Measurements from ENCODE around the gene EVA1A. TPM values are rescaled to one million over a fixed set of nuclear protein-coding genes. Genes with fewer than 3 reads are reported as not detected.

Gene EVA1A
- polyA plus RNA-seq, 1 experiment, result 41.0 TPM

DNA sequence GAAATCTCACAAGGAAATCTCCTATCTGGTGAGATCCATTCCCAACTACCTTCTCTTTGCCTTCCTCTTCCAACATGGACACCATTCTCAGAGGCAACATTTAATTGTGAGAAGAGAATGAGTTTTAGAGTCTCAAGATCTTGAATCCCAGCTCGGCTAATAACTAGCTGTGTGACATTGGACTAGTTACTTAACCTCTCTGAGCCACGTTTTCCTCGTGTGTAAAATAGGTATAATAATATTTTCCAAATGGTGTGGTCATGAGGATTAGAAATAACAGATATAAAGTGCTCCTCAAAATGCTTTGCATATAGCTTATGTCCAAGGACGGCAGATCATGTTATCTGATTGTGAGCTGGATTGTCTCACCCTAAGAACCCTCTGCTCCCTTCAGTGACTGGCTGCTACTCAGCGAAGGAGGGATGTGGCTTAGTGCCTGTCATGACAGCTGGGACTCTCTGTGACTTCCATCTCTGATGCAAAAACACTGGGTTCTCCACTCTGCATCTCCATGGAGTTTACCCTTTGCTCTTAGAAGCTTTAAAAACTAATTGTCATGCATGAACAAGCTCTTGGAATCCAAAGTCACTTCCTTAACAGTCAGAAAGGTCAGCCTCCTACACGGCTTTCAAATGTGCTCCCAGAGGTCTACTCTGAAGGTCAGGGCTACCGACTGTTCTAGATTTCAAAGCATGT is 47.4 kb upstream of the EVA1A start:
- H3K4me3 ChIP-seq (ENCODE audit: low read depth, low read length), result no peak overlapping the region
- POLR2A ChIA-PET, result no interaction called here
- DNase-seq (ENCODE audit: low read depth), result no peak
- no peaks in the 10 kb centered on the region for H3K36me3 ChIP-seq (ENCODE audit: control insufficient read depth, insufficient read depth, low read length)
- no peak for TF ChIP-seq CTCF (IDR thresholded peaks at IDR 0.05; ENCODE audit: insufficient read depth, low read depth, low read length)
- CTCF ChIA-PET, result interaction anchor here (0.7 to 3.6 kb wide), 45 partner anchors 8 to 409 kb away, joined by 3 to 215 read pairs (median 5); partner anchors contain the start of genes EVA1A and TACR1
- H3K27me3 ChIP-seq (ENCODE audit: control insufficient read depth, insufficient read depth, low read length), result no peaks in the 10 kb centered on the region; the same call in none of the 2 replicates

DNA sequence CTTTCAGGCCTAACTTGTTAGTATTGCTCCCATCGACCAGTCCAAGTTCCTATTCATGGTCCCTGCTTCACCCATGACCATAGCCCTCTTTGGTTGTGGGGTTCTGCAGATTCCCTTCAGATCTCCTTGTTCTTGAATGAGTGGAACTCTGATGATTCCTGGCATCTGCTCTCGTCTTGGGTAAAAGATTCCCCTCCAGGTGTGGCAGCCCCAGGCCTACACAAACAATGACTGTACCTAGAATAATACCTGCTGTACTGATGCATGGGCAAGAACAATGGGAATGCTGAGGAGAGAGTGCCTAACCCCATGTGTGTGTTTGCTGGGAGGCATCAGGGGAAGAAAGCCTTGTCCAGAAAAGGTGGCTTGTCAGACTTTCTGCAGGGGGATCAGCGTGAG is 46.7 kb upstream of the EVA1A start:
- ChIA-PET CTCF (interaction anchor here (0.8 to 4.6 kb wide), 13 partner anchors 12 to 146 kb away, joined by 3 to 215 read pairs (median 17); partner anchors contain the start of gene EVA1A), POLR2A (no interaction called here)
- H3K36me3 ChIP-seq (ENCODE audit: control insufficient read depth, insufficient read depth, low read length), result no peaks in the 10 kb centered on the region
- TF ChIP-seq CTCF (IDR thresholded peaks at IDR 0.05; ENCODE audit: insufficient read depth, low read depth, low read length), result no peak
- no peak overlapping the region for H3K4me3 ChIP-seq (ENCODE audit: low read depth, low read length)
- H3K27me3 ChIP-seq (ENCODE audit: control insufficient read depth, insufficient read depth, low read length), result no peaks in the 10 kb centered on the region; the same call in 1 of the 2 replicates
- DNase-seq (ENCODE audit: low read depth), result no peak

- H3K27me3 ChIP-seq (ENCODE audit: control insufficient read depth, insufficient read depth, low read length), result no peaks in the 10 kb centered on the region; the same call in 1 of the 2 replicates
- CTCF ChIA-PET, result interaction anchor here (0.6 to 4.6 kb wide), 22 partner anchors 9 to 145 kb away, joined by 3 to 46 read pairs (median 6); partner anchors contain the start of gene EVA1A
- no peaks in the 10 kb centered on the region for H3K36me3 ChIP-seq (ENCODE audit: control insufficient read depth, insufficient read depth, low read length)
- DNase-seq (ENCODE audit: low read depth), result no peak
- no peak overlapping the region for H3K4me3 ChIP-seq (ENCODE audit: low read depth, low read length)
- POLR2A ChIA-PET, result interaction anchor here (0.7 to 0.9 kb wide), 2 partner anchors 11 to 142 kb away, joined by 3 read pairs; no protein-coding TSS in a partner anchor
- no peak for TF ChIP-seq CTCF (IDR thresholded peaks at IDR 0.05; ENCODE audit: insufficient read depth, low read depth, low read length)
Measured at GRCh38 chr2:75606761-75607399, 46.1 kb upstream of the EVA1A start.

GRCh38 chr2:75605770-75606529 is 45.2 kb upstream of the EVA1A start:
- TF ChIP-seq CTCF (IDR thresholded peaks at IDR 0.05; ENCODE audit: insufficient read depth, low read depth, low read length), result peak; percentile 60
- H3K27me3 ChIP-seq (ENCODE audit: control insufficient read depth, insufficient read depth, low read length), result no peaks in the 10 kb centered on the region; the same call in 1 of the 2 replicates
- DNase-seq (ENCODE audit: low read depth), result peak; percentile 94
- H3K4me3 ChIP-seq (ENCODE audit: low read depth, low read length), result no peak overlapping the region
- ChIA-PET CTCF (interaction anchor here (0.5 to 4.6 kb wide), 22 partner anchors 10 to 191 kb away, joined by 3 to 46 read pairs (median 6); partner anchors contain the start of gene EVA1A), POLR2A (interaction anchor here (0.6 to 1.0 kb wide), 4 partner anchors 10 to 141 kb away, joined by 3 to 5 read pairs (median 3); no protein-coding TSS in a partner anchor)
- H3K36me3 ChIP-seq (ENCODE audit: control insufficient read depth, insufficient read depth, low read length), result no peaks in the 10 kb centered on the region

Measured in BJ (cell line).